ENCODE measurements around the gene PFKFB3.
"Not testable (repeated sequence)": the region's sequence is repeated elsewhere in the genome, so short reads cannot be mapped to it uniquely, and the experiment has no call there.

The PFKFB3 gene

GRCh38 chr10:6272126-6272525 lies 69.4 kb downstream of the PFKFB3 start:
- DNase-seq (ENCODE audit: low read depth in 2 of 2): no peak

- DNase-seq (ENCODE audit: low read depth in 2 of 2): no peak
Observed at GRCh38 chr10:6273351-6273750, 70.6 kb downstream of the PFKFB3 start.

GRCh38 chr10:6274040-6274439 lies 71.3 kb downstream of the PFKFB3 start:
- no peak for DNase-seq (ENCODE audit: low read depth in 2 of 2)

- DNase-seq (ENCODE audit: low read depth in 2 of 2): no peak
Observed at GRCh38 chr10:6274484-6274883, 71.8 kb downstream of the PFKFB3 start.

GRCh38 chr10:6275022-6275997 lies 72.6 kb downstream of the PFKFB3 start:
- DNase-seq (ENCODE audit: low read depth in 2 of 2): peak; percentile 85 to 90

GRCh38 chr10:6276356-6276755 lies 73.6 kb downstream of the PFKFB3 start:
- DNase-seq (ENCODE audit: low read depth in 2 of 2): no peak

- no peak for DNase-seq (ENCODE audit: low read depth in 2 of 2)
Observed at GRCh38 chr10:6278519-6279120, 75.9 kb downstream of the PFKFB3 start.

- no peak for DNase-seq (ENCODE audit: low read depth in 2 of 2)
Observed at GRCh38 chr10:6279540-6280267, 77.0 kb downstream of the PFKFB3 start.

GRCh38 chr10:6280291-6280690 lies 77.6 kb downstream of the PFKFB3 start:
- DNase-seq (ENCODE audit: low read depth in 2 of 2): no peak

GRCh38 chr10:6282454-6282958 lies 79.8 kb downstream of the PFKFB3 start:
- DNase-seq (ENCODE audit: low read depth in 2 of 2): no peak

GRCh38 chr10:6283655-6284054 lies 80.9 kb downstream of the PFKFB3 start:
- no peak for DNase-seq (ENCODE audit: low read depth in 2 of 2)

GRCh38 chr10:6290621-6291020 lies 87.9 kb downstream of the PFKFB3 start:
- DNase-seq (ENCODE audit: low read depth in 2 of 2): not testable (repeated sequence)

- DNase-seq (ENCODE audit: low read depth in 2 of 2): no peak
Observed at GRCh38 chr10:6292741-6293151, 90.0 kb downstream of the PFKFB3 start.

GRCh38 chr10:6296425-6296824 lies 93.7 kb downstream of the PFKFB3 start:
- not testable (repeated sequence) for DNase-seq (ENCODE audit: low read depth in 2 of 2)

GRCh38 chr10:6296828-6297251 lies 94.1 kb downstream of the PFKFB3 start:
- DNase-seq (ENCODE audit: low read depth in 2 of 2): no peak

- DNase-seq (ENCODE audit: low read depth in 2 of 2): no peak
Observed at GRCh38 chr10:6297522-6297921, 94.8 kb downstream of the PFKFB3 start.

- DNase-seq (ENCODE audit: low read depth in 2 of 2): no peak
Observed at GRCh38 chr10:6297951-6298381, 95.2 kb downstream of the PFKFB3 start.

GRCh38 chr10:6298428-6298827 lies 95.7 kb downstream of the PFKFB3 start:
- no peak for DNase-seq (ENCODE audit: low read depth in 2 of 2)

GRCh38 chr10:6299234-6299633 lies 96.5 kb downstream of the PFKFB3 start:
- DNase-seq (ENCODE audit: low read depth in 2 of 2): no peak

GRCh38 chr10:6299743-6300105 lies 97.0 kb downstream of the PFKFB3 start:
- DNase-seq (ENCODE audit: low read depth in 2 of 2): no peak

- no peak for DNase-seq (ENCODE audit: low read depth in 2 of 2)
Observed at GRCh38 chr10:6300106-6300783, 97.5 kb downstream of the PFKFB3 start.
